ENCODE measurements around the gene BIN1.
A peak's percentile ranks its signal among the peaks of the same experiment; 100 is the strongest.

The BIN1 gene

GRCh38 chr2:127022817-127023216, 84.1 kb downstream of the BIN1 start:
- TF ChIP-seq CTCF (conservative IDR thresholded peaks at IDR 0.05; ENCODE audit: low read depth): no peak
- ChIA-PET POLR2A (ENCODE audit: low non-redundant PET) (no interaction called here), CTCF (no interaction called here)
- no peak overlapping the region for H3K27ac ChIP-seq
- DNase-seq (ENCODE audit: low spot score): no peak

- POLR2A ChIA-PET (ENCODE audit: low non-redundant PET): no interaction called here
- CTCF ChIA-PET: interaction anchor here (1.0 kb wide), 1 partner anchor 30 kb away, joined by 3 read pairs; no protein-coding TSS in a partner anchor
- no peak overlapping the region for H3K27ac ChIP-seq
- no peak for TF ChIP-seq CTCF (conservative IDR thresholded peaks at IDR 0.05; ENCODE audit: low read depth)
- DNase-seq (ENCODE audit: low spot score): no peak
Observed at GRCh38 chr2:127020536-127020935, 86.4 kb downstream of the BIN1 start.

GRCh38 chr2:127017548-127017947, 89.4 kb downstream of the BIN1 start:
- no peak overlapping the region for H3K27ac ChIP-seq
- POLR2A ChIA-PET (ENCODE audit: low non-redundant PET): no interaction called here
- no peak for TF ChIP-seq CTCF (conservative IDR thresholded peaks at IDR 0.05; ENCODE audit: low read depth)
- DNase-seq (ENCODE audit: low spot score): no peak
- CTCF ChIA-PET: no interaction called here

- ChIA-PET CTCF (no interaction called here), POLR2A (ENCODE audit: low non-redundant PET) (no interaction called here)
- no peak for DNase-seq (ENCODE audit: low spot score)
- H3K27ac ChIP-seq: no peak overlapping the region
- TF ChIP-seq CTCF (conservative IDR thresholded peaks at IDR 0.05; ENCODE audit: low read depth): no peak
Observed at GRCh38 chr2:127016329-127016728, 90.6 kb downstream of the BIN1 start.

GRCh38 chr2:127015106-127015910, 91.6 kb downstream of the BIN1 start:
- no peak for DNase-seq (ENCODE audit: low spot score)
- CTCF ChIA-PET: no interaction called here
- POLR2A ChIA-PET (ENCODE audit: low non-redundant PET): no interaction called here
- peak overlapping the region; percentile 54 for H3K27ac ChIP-seq
- no peak for TF ChIP-seq CTCF (conservative IDR thresholded peaks at IDR 0.05; ENCODE audit: low read depth)

GRCh38 chr2:127014630-127015029, 92.3 kb downstream of the BIN1 start:
- H3K27ac ChIP-seq: peak overlapping the region; percentile 78
- no peak for TF ChIP-seq CTCF (conservative IDR thresholded peaks at IDR 0.05; ENCODE audit: low read depth)
- DNase-seq (ENCODE audit: low spot score): peak; percentile 74
- POLR2A ChIA-PET (ENCODE audit: low non-redundant PET): no interaction called here
- CTCF ChIA-PET: no interaction called here
